GM12878 (cell line): ENCODE measurements around the gene ACVR1.
"Not testable (repeated sequence)": the region's sequence is repeated elsewhere in the genome, so short reads cannot be mapped to it uniquely, and the experiment has no call there.

Experiments
- CBFB ChIP-seq: IDR thresholded peaks from 2 replicates; pipeline ENCODE4 v1.6.1; 2016; ENCODE audit warnings: antibody characterized with exemption, low read depth
- CREB1 ChIP-seq: IDR thresholded peaks from 2 replicates; pipeline ENCODE4 v1.6.1; 2012; ENCODE audit warnings: low read depth, mild to moderate bottlenecking, inconsistent platforms
- CTCF ChIP-seq, 3 experiments: IDR thresholded peaks in 2 of 3; conservative IDR thresholded peaks in 1 of 3; 2 replicates each; pipeline ENCODE4 v1.5.1; 2011; ENCODE audit warnings: low read depth in 3 of 3, low read length in 3 of 3, mild to moderate bottlenecking in 3 of 3, control low read depth in 2 of 3, moderate library complexity in 2 of 3, inconsistent platforms in 1 of 3, mixed read lengths in 1 of 3; ENCODE audit not compliant: control insufficient read depth in 2 of 3, insufficient read depth in 1 of 3; ENCODE audit errors: extremely low read depth in 1 of 3
- E2F8 ChIP-seq: fragments of 450-650 bp; IDR thresholded peaks from 2 replicates; pipeline ENCODE4 v1.6.1; 2018; ENCODE audit warnings: mild to moderate bottlenecking, low read depth, moderate library complexity; ENCODE audit not compliant: partially characterized antibody
- FOS ChIP-seq: IDR thresholded peaks from 3 replicates; pipeline ENCODE4 v1.6.1; 2011; ENCODE audit warnings: borderline replicate concordance; ENCODE audit not compliant: insufficient read length; ENCODE audit errors: extremely low read depth
- POLR2A ChIP-seq: IDR thresholded peaks from 2 replicates; pipeline ENCODE4 v1.6.1; 2011; ENCODE audit warnings: low read depth, mild to moderate bottlenecking, low read length
- POLR2AphosphoS5 ChIP-seq: IDR thresholded peaks from 2 replicates; pipeline ENCODE4 v1.6.1; 2011; ENCODE audit warnings: mild to moderate bottlenecking, low read length, inconsistent platforms
- RELB ChIP-seq: fragments of 450-650 bp; IDR thresholded peaks from 2 replicates; pipeline ENCODE4 v1.6.1; 2017; ENCODE audit warnings: low read depth, mild to moderate bottlenecking, moderate library complexity
- TAF1 ChIP-seq: IDR thresholded peaks from 2 replicates; pipeline ENCODE4 v1.6.1; 2011; ENCODE audit warnings: mild to moderate bottlenecking, low read depth, low read length, borderline replicate concordance
- WRNIP1 ChIP-seq: IDR thresholded peaks from 2 replicates; pipeline ENCODE4 v1.6.1; 2011; ENCODE audit warnings: low read depth, low read length, improper control_type of control experiment, borderline replicate concordance
- ZNF274 ChIP-seq: IDR thresholded peaks from one replicate; pipeline ENCODE4 v1.8.0; 2011; ENCODE audit not compliant: insufficient read length, insufficient read depth

DNA sequence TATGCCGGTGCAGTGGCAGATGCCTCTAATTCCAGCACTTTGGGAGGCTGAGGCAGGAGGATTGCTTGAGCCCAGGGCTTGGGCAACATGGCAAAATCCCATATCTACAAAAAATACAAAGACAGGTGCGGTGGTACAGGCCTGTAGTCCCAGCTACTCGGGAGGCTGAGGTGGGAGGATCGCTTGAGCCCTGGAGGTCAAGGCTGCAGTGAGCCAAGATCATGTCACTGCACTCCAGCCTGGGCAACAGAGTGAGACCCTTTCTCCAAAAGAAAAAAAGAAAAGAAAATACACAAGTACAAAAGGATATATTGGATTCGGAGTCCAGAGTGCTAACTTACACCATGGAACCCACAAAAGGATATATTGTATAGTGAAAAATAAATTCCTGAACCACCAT lies 8.4 kb upstream of the ACVR1 start:
- not testable (repeated sequence) for TF ChIP-seq RELB; CREB1; WRNIP1; E2F8; CTCF (IDR thresholded peaks at IDR 0.05 in 2 of 3, conservative IDR thresholded peaks at IDR 0.05 in 1 of 3; ENCODE audit: control insufficient read depth in 2 of 3, extremely low read depth in 1 of 3, insufficient read depth in 1 of 3, low read depth in 3 of 3, low read length in 3 of 3); CBFB; FOS; POLR2A; ZNF274; TAF1; POLR2AphosphoS5
